GDM1 (cell line): ENCODE measurements around the gene NEMP2.
A peak's percentile ranks its signal among the peaks of the same experiment; 100 is the strongest.

Experiments
- DNase-seq: peaks from one replicate; lab custom pipeline; 2025; lab: John Stamatoyannopoulos, UW

NEMP2 gene

GRCh38 chr2:190554357-190555006 is 20.0 kb upstream of the NEMP2 start:
- DNase-seq, result no peak

GRCh38 chr2:190553254-190553653 is 18.7 kb upstream of the NEMP2 start:
- DNase-seq, result no peak

- DNase-seq, result peak; percentile 57
These were observed 17.4 kb upstream of the NEMP2 start for GRCh38 chr2:190551928-190552327.

- DNase-seq, result no peak
These were observed 15.6 kb upstream of the NEMP2 start for GRCh38 chr2:190550137-190550536.

- DNase-seq, result no peak
These were observed 13.4 kb upstream of the NEMP2 start for GRCh38 chr2:190547886-190548285.

- no peak for DNase-seq
These were observed 12.2 kb upstream of the NEMP2 start for GRCh38 chr2:190546734-190547133.

- DNase-seq, result no peak
These were observed 11.2 kb upstream of the NEMP2 start for GRCh38 chr2:190545555-190546385.

GRCh38 chr2:190545093-190545492 is 10.6 kb upstream of the NEMP2 start:
- no peak for DNase-seq

GRCh38 chr2:190540048-190540447 is 5.5 kb upstream of the NEMP2 start:
- no peak for DNase-seq

- DNase-seq, result no peak
These were observed 3.7 kb upstream of the NEMP2 start for GRCh38 chr2:190538201-190538600.

- DNase-seq, result no peak
These were observed 3.2 kb upstream of the NEMP2 start for GRCh38 chr2:190537765-190538164.

- no peak for DNase-seq
These were observed 1.1 kb upstream of the NEMP2 start for GRCh38 chr2:190535586-190535985.

GRCh38 chr2:190535121-190535439 is 558 bp upstream of the NEMP2 start:
- no peak for DNase-seq

GRCh38 chr2:190533968-190534309 is 583 bp downstream of the NEMP2 start:
- DNase-seq, result no peak

GRCh38 chr2:190533175-190533967 is 1.2 kb downstream of the NEMP2 start:
- no peak for DNase-seq

- DNase-seq, result peak; percentile 38
These were observed 1.9 kb downstream of the NEMP2 start for GRCh38 chr2:190532581-190532980.

GRCh38 chr2:190530248-190530900 is 4.1 kb downstream of the NEMP2 start:
- no peak for DNase-seq

GRCh38 chr2:190529486-190530247 is 4.9 kb downstream of the NEMP2 start:
- peak; percentile 11 for DNase-seq

- DNase-seq, result no peak
These were observed 6.0 kb downstream of the NEMP2 start for GRCh38 chr2:190528521-190529001.

- DNase-seq, result no peak
These were observed 6.6 kb downstream of the NEMP2 start for GRCh38 chr2:190527918-190528317.

- no peak for DNase-seq
These were observed 7.3 kb downstream of the NEMP2 start for GRCh38 chr2:190527214-190527613.
